Measurements from ENCODE around the gene AK5. TPM values are rescaled to one million over a fixed set of nuclear protein-coding genes. Genes with fewer than 3 reads are reported as not detected.
"Not testable (repeated sequence)": the region's sequence is repeated elsewhere in the genome, so short reads cannot be mapped to it uniquely, and the experiment has no call there.

The AK5 gene
- total RNA-seq, 1 donor from 2014 or later = 0.38 TPM

- intact Hi-C loops (cut with DNase I) = no loop called here
- DNase-seq (no peak), ATAC-seq (ENCODE audit: poor library complexity) (no peak)
Measured at GRCh38 chr1:77385551-77385950, 103.7 kb downstream of the AK5 start.

DNA sequence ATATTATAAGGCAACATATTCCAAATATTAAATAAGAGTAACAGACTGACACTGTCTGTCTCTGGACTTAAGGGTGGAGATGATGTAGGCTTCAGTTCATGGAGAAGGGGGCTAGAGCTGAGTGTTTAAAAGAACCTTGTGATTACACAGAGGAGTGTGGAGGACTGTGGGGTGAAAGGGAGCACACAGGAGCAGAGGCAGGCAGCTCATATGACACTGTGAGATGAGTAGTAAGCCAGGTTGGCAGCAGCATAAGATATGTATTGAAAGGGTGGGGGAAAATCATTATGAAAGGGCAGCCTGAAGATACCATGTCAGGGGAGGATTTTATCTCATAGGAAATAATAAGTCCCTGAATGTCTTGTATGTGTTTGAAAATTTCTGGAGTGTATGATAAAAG is 104.5 kb downstream of the AK5 start:
- intact Hi-C loops (cut with DNase I) = no loop called here
- no peak for ATAC-seq (ENCODE audit: poor library complexity)
- DNase-seq = no peak

- DNase-seq (no peak), ATAC-seq (ENCODE audit: poor library complexity) (no peak)
- intact Hi-C loops (cut with DNase I) = no loop called here
Measured at GRCh38 chr1:77387553-77387952, 105.7 kb downstream of the AK5 start.

GRCh38 chr1:77388661-77389060 is 106.8 kb downstream of the AK5 start:
- ATAC-seq (ENCODE audit: poor library complexity) = no peak
- DNase-seq = no peak
- intact Hi-C loops (cut with DNase I) = no loop called here

- intact Hi-C loops (cut with DNase I) = no loop called here
- no peak for ATAC-seq (ENCODE audit: poor library complexity)
- no peak for DNase-seq
Measured at GRCh38 chr1:77392486-77392885, 110.7 kb downstream of the AK5 start.

GRCh38 chr1:77394166-77394565 is 112.3 kb downstream of the AK5 start:
- intact Hi-C loops (cut with DNase I) = no loop called here
- DNase-seq (no peak), ATAC-seq (ENCODE audit: poor library complexity) (no peak)

DNA sequence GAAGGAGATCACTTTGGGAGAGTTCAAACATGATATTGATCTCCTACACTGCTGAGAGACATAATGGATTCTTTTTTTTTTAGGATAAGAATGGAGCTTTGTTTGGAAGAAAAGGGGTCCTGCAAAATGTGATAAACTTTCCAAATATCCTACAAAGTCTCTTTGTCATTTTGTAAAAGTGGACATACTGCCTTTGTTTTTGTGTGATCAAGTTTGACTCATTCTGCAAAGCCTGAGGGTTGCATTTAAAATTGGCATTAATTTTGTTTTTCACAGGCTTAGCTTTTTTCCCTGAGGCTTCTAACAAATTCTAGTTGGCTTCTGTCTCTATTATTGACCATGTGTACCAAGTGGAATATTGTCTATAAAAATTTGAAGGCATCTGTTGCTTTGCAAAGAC is 113.2 kb downstream of the AK5 start:
- no peak for DNase-seq
- intact Hi-C loops (cut with DNase I) = no loop called here
- no peak for ATAC-seq (ENCODE audit: poor library complexity)

DNA sequence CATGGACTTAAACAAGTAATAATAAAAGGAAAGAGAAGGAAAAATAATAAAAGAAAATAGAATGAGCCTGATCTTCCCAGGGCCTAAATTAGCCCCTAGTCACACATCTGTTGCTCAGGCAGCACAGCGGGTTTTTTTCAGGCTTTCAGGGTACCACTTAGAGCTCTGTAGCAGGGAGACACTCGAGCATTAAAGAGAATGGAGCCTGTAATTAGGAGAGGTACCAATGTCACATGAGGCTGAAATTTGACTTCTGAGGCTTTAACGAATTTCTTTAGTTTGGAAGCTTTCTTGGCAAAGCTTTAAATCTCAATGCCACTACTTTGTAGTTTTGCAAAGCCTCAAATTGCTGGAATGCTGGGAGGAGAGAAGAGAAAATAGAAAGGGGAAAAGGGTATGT is 116.3 kb downstream of the AK5 start:
- ATAC-seq (ENCODE audit: poor library complexity) (no peak), DNase-seq (no peak)
- intact Hi-C loops (cut with DNase I) = no loop called here

DNA sequence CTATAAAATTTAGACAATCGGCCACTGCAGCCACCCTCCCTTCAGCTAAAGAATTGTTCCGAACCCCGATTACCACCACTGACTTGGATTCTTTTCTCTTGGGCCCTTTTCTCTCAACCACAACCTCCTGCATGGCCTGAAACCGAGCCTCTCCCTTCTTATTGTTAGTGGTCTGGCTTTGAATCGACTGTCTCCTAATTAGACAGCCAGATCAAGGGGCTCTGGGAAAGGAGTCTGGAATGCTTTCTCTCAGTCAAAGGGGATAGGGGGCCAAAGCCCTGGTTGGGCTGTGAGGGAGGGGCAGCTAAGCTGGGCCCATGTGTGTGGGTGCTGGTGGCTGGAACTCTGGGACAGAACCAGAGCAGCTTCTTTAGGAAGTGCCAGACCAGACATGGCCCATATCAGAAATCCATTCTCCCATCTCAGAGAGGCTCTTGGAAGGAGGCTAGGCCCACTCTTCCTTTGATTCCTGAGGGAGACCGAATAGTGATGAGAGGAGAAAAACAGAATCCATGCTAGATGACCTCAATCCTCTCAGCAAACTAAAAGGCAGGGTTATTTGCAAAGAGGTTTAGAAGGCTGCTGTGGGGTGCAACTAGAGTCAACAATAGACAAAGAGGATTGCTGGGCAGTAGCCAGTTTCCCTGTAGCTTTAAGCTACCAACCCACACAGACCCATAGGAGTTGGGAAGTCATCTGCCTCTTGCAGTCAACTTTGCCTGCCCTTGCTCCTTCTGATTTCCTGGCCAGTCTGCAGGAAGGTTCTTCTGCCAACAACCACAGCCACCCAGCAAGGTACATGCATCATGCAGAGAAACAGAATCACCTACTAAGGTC is 117.6 kb downstream of the AK5 start:
- ATAC-seq (ENCODE audit: poor library complexity) (no peak), DNase-seq (no peak)
- intact Hi-C loops (cut with DNase I) = no loop called here

GRCh38 chr1:77400781-77401180 is 119.0 kb downstream of the AK5 start:
- ATAC-seq (ENCODE audit: poor library complexity) = no peak
- intact Hi-C loops (cut with DNase I) = no loop called here
- DNase-seq = no peak

- intact Hi-C loops (cut with DNase I) = no loop called here
- ATAC-seq (ENCODE audit: poor library complexity) = no peak
- DNase-seq = no peak
Measured at GRCh38 chr1:77401384-77401783, 119.6 kb downstream of the AK5 start.

GRCh38 chr1:77405186-77405585 is 123.4 kb downstream of the AK5 start:
- intact Hi-C loops (cut with DNase I) = no loop called here
- DNase-seq = no peak
- no peak for ATAC-seq (ENCODE audit: poor library complexity)

- intact Hi-C loops (cut with DNase I) = no loop called here
- no peak for ATAC-seq (ENCODE audit: poor library complexity)
- DNase-seq = no peak
Measured at GRCh38 chr1:77406661-77407060, 124.8 kb downstream of the AK5 start.

GRCh38 chr1:77407738-77408375 is 126.0 kb downstream of the AK5 start:
- intact Hi-C loops (cut with DNase I) = no loop called here
- ATAC-seq (ENCODE audit: poor library complexity) = no peak
- no peak for DNase-seq

- intact Hi-C loops (cut with DNase I); ATAC-seq (ENCODE audit: poor library complexity); DNase-seq: not testable (repeated sequence)
Measured at GRCh38 chr1:77408933-77409332, 127.1 kb downstream of the AK5 start.

GRCh38 chr1:77412069-77412819 is 130.4 kb downstream of the AK5 start:
- ATAC-seq (ENCODE audit: poor library complexity) (no peak), DNase-seq (no peak)
- intact Hi-C loops (cut with DNase I) = no loop called here

DNA sequence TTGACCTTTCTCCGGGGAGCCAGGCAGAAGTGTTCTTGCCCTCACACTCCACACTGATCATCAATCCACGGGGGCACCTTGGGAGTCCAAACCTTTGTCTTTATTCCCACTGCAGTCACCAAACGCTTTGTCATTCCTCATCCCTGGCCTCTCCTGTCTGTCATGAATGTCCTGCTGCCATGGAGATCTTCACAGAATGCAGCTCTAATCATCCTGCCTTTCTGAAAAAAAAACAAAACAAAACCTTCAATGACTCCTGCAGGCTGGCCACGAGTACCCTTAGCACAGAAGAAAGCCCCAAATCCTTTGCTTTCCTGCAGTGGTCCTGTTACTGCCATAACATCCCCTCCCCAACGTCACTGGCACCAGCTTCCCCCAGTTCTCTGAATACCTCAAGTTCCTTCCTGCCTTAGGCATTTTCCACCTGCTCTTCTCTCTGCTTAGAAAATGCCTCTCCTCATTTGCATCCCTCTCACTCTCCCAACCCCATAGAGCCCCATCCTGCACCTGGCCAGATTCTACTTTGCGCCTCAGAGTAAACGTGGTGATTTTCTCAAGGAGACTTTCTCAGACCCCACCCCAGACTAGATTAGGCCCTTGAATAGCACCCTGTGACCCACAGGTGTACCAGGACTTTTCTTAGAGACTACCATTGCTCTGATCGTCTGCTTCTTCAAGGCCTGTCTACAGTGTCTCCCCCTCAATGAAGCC is 131.2 kb downstream of the AK5 start:
- no peak for DNase-seq
- no peak for ATAC-seq (ENCODE audit: poor library complexity)
- intact Hi-C loops (cut with DNase I) = no loop called here

DNA sequence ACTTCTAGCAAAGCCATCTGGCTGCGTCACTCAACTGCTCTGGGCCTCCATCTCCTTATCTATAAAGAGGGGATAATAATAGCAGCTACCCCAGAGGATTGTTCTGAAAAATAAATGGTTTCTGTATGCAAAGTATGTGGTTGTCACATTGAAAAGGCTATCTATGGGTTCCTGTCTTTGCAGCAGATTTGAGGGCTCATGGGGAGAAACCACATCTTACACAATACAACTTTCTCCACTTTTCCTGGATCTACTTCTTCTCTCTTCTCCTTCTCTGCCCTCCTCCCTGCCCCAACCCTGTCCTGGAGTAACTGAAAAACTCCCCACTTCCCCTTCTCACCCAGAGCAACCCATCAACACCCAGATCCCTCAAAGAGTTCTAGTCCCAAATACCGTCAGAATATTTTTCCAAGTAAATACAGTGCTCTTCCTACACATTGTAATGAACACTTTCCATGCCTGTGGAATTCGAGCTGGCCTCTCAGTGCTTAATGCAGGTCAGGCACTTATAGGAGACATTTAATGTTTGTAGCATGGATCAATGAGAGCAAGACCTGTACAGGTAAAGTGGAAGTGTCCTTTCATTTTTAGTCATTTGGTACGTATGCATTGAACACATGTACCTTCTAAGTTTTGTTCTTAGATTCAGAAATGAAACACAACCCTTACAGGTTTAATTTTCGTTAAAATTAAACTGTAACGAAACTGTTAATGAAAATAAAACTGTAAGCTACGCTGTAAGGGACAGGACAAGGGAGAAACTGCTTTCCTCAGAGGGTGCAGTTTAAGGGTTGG is 131.9 kb downstream of the AK5 start:
- ATAC-seq (ENCODE audit: poor library complexity) = peak; percentile 52
- intact Hi-C loops (cut with DNase I) = no loop called here
- no peak for DNase-seq
